ENCODE results near the gene CCBE1.

CCBE1 gene

GRCh38 chr18:59448546-59448945, 248.7 kb downstream of the CCBE1 start:
- no peak overlapping the region for H3K27ac ChIP-seq
- TF ChIP-seq ZFX (IDR thresholded peaks at IDR 0.05) = no peak
- TF ChIP-seq, protein P1, sequence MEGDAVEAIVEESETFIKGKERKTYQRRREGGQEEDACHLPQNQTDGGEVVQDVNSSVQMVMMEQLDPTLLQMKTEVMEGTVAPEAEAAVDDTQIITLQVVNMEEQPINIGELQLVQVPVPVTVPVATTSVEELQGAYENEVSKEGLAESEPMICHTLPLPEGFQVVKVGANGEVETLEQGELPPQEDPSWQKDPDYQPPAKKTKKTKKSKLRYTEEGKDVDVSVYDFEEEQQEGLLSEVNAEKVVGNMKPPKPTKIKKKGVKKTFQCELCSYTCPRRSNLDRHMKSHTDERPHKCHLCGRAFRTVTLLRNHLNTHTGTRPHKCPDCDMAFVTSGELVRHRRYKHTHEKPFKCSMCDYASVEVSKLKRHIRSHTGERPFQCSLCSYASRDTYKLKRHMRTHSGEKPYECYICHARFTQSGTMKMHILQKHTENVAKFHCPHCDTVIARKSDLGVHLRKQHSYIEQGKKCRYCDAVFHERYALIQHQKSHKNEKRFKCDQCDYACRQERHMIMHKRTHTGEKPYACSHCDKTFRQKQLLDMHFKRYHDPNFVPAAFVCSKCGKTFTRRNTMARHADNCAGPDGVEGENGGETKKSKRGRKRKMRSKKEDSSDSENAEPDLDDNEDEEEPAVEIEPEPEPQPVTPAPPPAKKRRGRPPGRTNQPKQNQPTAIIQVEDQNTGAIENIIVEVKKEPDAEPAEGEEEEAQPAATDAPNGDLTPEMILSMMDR (conservative IDR thresholded peaks at IDR 0.05) = no peak

DNA sequence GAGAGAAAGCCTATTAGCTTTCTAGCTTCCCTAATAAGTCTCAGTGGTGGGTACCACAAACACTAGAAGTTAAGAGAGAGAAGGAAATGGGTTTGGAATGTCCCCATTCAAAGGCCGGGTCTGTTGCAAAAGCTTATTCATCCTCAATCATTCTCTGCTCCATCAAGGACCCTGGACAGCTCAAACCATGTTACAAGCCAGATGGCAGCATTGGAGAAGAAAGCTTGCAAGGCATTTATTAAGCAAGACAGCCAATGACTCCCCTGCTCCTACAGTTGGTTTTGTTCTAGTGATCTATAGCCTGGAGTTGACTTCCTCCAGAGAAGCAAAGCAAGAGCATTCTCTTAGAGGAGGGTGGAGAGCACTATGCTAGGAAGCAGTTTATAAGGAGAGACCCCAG, 251.2 kb downstream of the CCBE1 start:
- no peak overlapping the region for H3K27ac ChIP-seq
- no peak for TF ChIP-seq ZFX (IDR thresholded peaks at IDR 0.05)
- TF ChIP-seq, protein P1 (conservative IDR thresholded peaks at IDR 0.05) = no peak

GRCh38 chr18:59437851-59438569, 259.2 kb downstream of the CCBE1 start:
- TF ChIP-seq, protein P1 (conservative IDR thresholded peaks at IDR 0.05) = no peak
- no peak for TF ChIP-seq ZFX (IDR thresholded peaks at IDR 0.05)
- no peak overlapping the region for H3K27ac ChIP-seq

DNA sequence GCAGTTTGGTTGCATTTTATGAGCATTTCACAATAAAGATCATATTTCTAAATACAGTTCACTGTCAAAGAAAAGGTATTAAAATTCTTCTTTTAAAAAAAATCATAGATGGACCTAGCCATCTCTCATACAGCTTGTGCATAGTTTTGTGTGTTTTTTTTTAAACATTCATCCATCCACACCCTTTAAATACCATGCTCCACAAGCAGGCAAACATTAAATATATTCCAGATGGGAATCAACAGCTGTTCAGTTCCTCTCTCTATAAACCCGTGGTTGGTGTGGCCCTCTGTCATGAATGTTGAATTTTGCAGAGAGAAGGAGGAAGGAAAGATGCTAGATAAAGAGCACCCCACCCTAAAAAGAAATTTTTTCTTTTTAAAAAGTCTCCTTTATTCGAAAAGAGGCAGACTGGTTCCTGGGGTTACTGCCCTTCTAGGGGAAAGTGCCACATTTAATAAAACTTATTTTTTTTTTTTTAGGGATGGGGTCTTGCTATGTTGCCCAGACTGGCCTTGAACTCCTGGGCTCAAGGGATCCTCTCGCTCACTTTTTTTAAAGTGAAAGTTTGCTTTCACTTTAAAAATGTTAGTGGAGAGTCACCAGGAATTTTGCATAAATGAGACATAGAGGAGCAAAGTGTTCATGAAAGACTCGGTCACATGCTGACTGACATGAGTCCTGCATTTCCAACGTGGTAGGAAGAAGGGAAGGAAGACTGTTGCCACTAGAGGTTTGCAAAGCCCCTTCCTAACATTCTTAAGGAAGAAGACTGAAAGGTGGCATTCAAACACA, 264.2 kb downstream of the CCBE1 start:
- TF ChIP-seq, protein P1 (conservative IDR thresholded peaks at IDR 0.05) = no peak
- no peak for TF ChIP-seq ZFX (IDR thresholded peaks at IDR 0.05)
- H3K27ac ChIP-seq = no peak overlapping the region

GRCh38 chr18:59431131-59431530, 266.1 kb downstream of the CCBE1 start:
- H3K27ac ChIP-seq = no peak overlapping the region
- TF ChIP-seq, protein P1 (conservative IDR thresholded peaks at IDR 0.05) = no peak
- no peak for TF ChIP-seq ZFX (IDR thresholded peaks at IDR 0.05)

GRCh38 chr18:59429608-59430007, 267.6 kb downstream of the CCBE1 start:
- H3K27ac ChIP-seq = no peak overlapping the region
- TF ChIP-seq, protein P1 (conservative IDR thresholded peaks at IDR 0.05) = no peak
- TF ChIP-seq ZFX (IDR thresholded peaks at IDR 0.05) = no peak

GRCh38 chr18:59428018-59428417, 269.2 kb downstream of the CCBE1 start:
- no peak overlapping the region for H3K27ac ChIP-seq
- TF ChIP-seq ZFX (IDR thresholded peaks at IDR 0.05) = no peak
- TF ChIP-seq, protein P1 (conservative IDR thresholded peaks at IDR 0.05) = no peak

Data from C4-2B (cell line).